Measurements from ENCODE around the gene MANF.

MANF gene

GRCh38 chr3:51436998-51437639 lies 52.0 kb downstream of the MANF start:
- DNase-seq: no peak
